ENCODE measurements around the gene MVK. TPM values are rescaled to one million over a fixed set of nuclear protein-coding genes. Genes with fewer than 3 reads are reported as not detected.

MVK gene
- total RNA-seq, 1 experiment from 2014 or later = 19.2 TPM

DNA sequence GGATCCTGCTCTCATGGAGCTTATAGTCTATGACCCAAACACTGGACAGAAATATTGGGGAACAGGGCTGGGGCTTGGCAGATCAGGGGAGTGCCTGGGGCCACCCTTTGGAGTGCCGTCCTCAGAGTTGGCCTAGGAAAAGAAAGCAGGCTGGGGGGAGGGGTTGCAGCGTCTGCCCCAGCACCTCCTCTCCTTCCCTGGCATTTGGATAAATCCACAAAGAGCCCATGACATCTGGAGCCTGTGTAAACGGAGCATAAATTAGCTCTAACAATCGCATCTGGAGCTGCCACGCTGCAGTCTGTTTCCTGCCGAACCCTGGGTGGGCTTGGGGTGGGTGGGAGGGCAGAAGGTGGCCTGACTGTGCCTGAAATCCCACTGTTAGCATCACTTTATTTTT, 63.8 kb downstream of the MVK start:
- H3K36me3 Mint-ChIP-seq (ENCODE audit: insufficient read depth in 1 of 3, low read depth in 3 of 3) = peaks cover 0 to 10% (median 0%) of the 10 kb centered on the region in 3 experiments; a peak in 2 of 7 replicates
- H2AFZ ChIP-seq (ENCODE audit: low read length) = no peak overlapping the region
- H3K27me3 Mint-ChIP-seq (ENCODE audit: low read depth) = peaks cover 2% of the 10 kb centered on the region; the same call in 1 of the 2 replicates
- no peak overlapping the region for H3K27ac Mint-ChIP-seq
- no peak overlapping the region for H2BK15ac ChIP-seq (ENCODE audit: low read depth, low read length)
- H3K4me1 Mint-ChIP-seq = peaks cover 4 to 5% of the 10 kb centered on the region in 2 experiments; a peak in 2 of 4 replicates
- no peak overlapping the region for H3K23ac ChIP-seq (ENCODE audit: insufficient read length, low read depth, low read length)
- TF ChIP-seq, protein P1, sequence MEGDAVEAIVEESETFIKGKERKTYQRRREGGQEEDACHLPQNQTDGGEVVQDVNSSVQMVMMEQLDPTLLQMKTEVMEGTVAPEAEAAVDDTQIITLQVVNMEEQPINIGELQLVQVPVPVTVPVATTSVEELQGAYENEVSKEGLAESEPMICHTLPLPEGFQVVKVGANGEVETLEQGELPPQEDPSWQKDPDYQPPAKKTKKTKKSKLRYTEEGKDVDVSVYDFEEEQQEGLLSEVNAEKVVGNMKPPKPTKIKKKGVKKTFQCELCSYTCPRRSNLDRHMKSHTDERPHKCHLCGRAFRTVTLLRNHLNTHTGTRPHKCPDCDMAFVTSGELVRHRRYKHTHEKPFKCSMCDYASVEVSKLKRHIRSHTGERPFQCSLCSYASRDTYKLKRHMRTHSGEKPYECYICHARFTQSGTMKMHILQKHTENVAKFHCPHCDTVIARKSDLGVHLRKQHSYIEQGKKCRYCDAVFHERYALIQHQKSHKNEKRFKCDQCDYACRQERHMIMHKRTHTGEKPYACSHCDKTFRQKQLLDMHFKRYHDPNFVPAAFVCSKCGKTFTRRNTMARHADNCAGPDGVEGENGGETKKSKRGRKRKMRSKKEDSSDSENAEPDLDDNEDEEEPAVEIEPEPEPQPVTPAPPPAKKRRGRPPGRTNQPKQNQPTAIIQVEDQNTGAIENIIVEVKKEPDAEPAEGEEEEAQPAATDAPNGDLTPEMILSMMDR (conservative IDR thresholded peaks at IDR 0.05) = no peak
- H4K8ac ChIP-seq (replicated peaks; ENCODE audit: insufficient read length, low read depth, low read length) = no peak overlapping the region
- H4K20me1 ChIP-seq (ENCODE audit: control insufficient read depth, insufficient read depth, insufficient read length) = peaks cover 2% of the 10 kb centered on the region
- no peak overlapping the region for H2BK5ac ChIP-seq (ENCODE audit: insufficient read length, low read length)
- H3T11ph ChIP-seq (ENCODE audit: low read length) = no peak overlapping the region
- no peak overlapping the region for H2AK5ac ChIP-seq (ENCODE audit: insufficient read length, low read length)
- no peaks in the 10 kb centered on the region for H3K79me2 ChIP-seq (ENCODE audit: insufficient read depth, low read length)
- H3K4me1 ChIP-seq (ENCODE audit: insufficient read depth, low read length) = no peaks in the 10 kb centered on the region; the same call in 1 of the 2 replicates
- DNase-seq = no peak
- no peaks in the 10 kb centered on the region for H3K27me3 ChIP-seq (ENCODE audit: insufficient read depth, low read length)
- H2BK12ac ChIP-seq (ENCODE audit: insufficient read length, low read depth, low read length) = no peak overlapping the region
- H3K9ac ChIP-seq (ENCODE audit: extremely low read depth, insufficient read length, low read length) = no peak overlapping the region
- no peak overlapping the region for H3K14ac ChIP-seq (ENCODE audit: insufficient read depth, low read length)
- no peak overlapping the region for H3K56ac ChIP-seq (ENCODE audit: insufficient read length, low read depth, low read length)
- no peak overlapping the region for H3K27ac ChIP-seq (ENCODE audit: insufficient read length, low read depth, low read length)
- no peaks in the 10 kb centered on the region for H3K9me3 ChIP-seq (ENCODE audit: control insufficient read depth, low read depth, low read length)
- no peak overlapping the region for H4K91ac ChIP-seq (ENCODE audit: insufficient read length, low read depth, low read length)
- no peak overlapping the region for H4K5ac ChIP-seq (ENCODE audit: insufficient read length, low read depth, low read length)
- no peak overlapping the region for H2BK20ac ChIP-seq (ENCODE audit: low read depth, low read length, poor library complexity, severe bottlenecking)
- no peak overlapping the region for H3K4me2 ChIP-seq (ENCODE audit: insufficient read depth, insufficient read length, low read length)
- no peak overlapping the region for H3K18ac ChIP-seq (ENCODE audit: insufficient read length, low read depth, low read length)
- no peak overlapping the region for H3K4ac ChIP-seq (ENCODE audit: low read depth, low read length)
- no CpG with 5 or more reads among the region's 6 CpGs for WGBS (ENCODE audit: extremely low coverage, insufficient read length, low lambda C conversion rate)
- no peak overlapping the region for H2BK120ac ChIP-seq (ENCODE audit: low read depth, low read length, poor library complexity, severe bottlenecking)
- H3K9me3 Mint-ChIP-seq = peaks cover 4 to 14% of the 10 kb centered on the region in 2 experiments; a peak in 4 of 5 replicates
- H3K4me3 Mint-ChIP-seq = no peak overlapping the region
- no peaks in the 10 kb centered on the region for H3K23me2 ChIP-seq (ENCODE audit: insufficient read length, low read depth, low read length, poor library complexity, severe bottlenecking)
- H3K79me1 ChIP-seq (ENCODE audit: insufficient read depth, low read depth, low read length, poor library complexity, severe bottlenecking) = no peaks in the 10 kb centered on the region

All from H9 (cell line).